ENCODE data around the gene GMPS.

The GMPS gene

GRCh38 chr3:155938409-155938808, 68.0 kb downstream of the GMPS start:
- H3K9me3 ChIP-seq (ENCODE audit: severe bottlenecking): no peaks in the 10 kb centered on the region
- H3K4me3 ChIP-seq (ENCODE audit: severe bottlenecking): no peak overlapping the region
- no peak overlapping the region for H3K27ac ChIP-seq (ENCODE audit: poor library complexity, severe bottlenecking)
- H3K4me1 ChIP-seq (ENCODE audit: insufficient read depth, poor library complexity, severe bottlenecking): no peaks in the 10 kb centered on the region
- DNase-seq (ENCODE audit: low spot score) (no peak), ATAC-seq (ENCODE audit: low read depth) (no peak)
- H3K36me3 ChIP-seq (ENCODE audit: low read depth): peaks cover 72% of the 10 kb centered on the region
- H3K27me3 ChIP-seq (ENCODE audit: insufficient read depth, poor library complexity, severe bottlenecking): no peaks in the 10 kb centered on the region
- no peak for TF ChIP-seq CTCF (IDR thresholded peaks at IDR 0.05; ENCODE audit: poor library complexity, severe bottlenecking)

- no peak overlapping the region for H3K27ac ChIP-seq (ENCODE audit: poor library complexity, severe bottlenecking)
- H3K4me3 ChIP-seq (ENCODE audit: severe bottlenecking): no peak overlapping the region
- ATAC-seq (ENCODE audit: low read depth) (no peak), DNase-seq (ENCODE audit: low spot score) (no peak)
- no peaks in the 10 kb centered on the region for H3K27me3 ChIP-seq (ENCODE audit: insufficient read depth, poor library complexity, severe bottlenecking)
- H3K4me1 ChIP-seq (ENCODE audit: insufficient read depth, poor library complexity, severe bottlenecking): no peaks in the 10 kb centered on the region
- no peaks in the 10 kb centered on the region for H3K9me3 ChIP-seq (ENCODE audit: severe bottlenecking)
- no peak for TF ChIP-seq CTCF (IDR thresholded peaks at IDR 0.05; ENCODE audit: poor library complexity, severe bottlenecking)
- peaks cover 49% of the 10 kb centered on the region for H3K36me3 ChIP-seq (ENCODE audit: low read depth)
These were observed 70.9 kb downstream of the GMPS start for GRCh38 chr3:155941354-155941753.

GRCh38 chr3:155944081-155944480, 73.6 kb downstream of the GMPS start:
- DNase-seq (ENCODE audit: low spot score) (no peak), ATAC-seq (ENCODE audit: low read depth) (no peak)
- no peaks in the 10 kb centered on the region for H3K9me3 ChIP-seq (ENCODE audit: severe bottlenecking)
- TF ChIP-seq CTCF (IDR thresholded peaks at IDR 0.05; ENCODE audit: poor library complexity, severe bottlenecking): no peak
- H3K36me3 ChIP-seq (ENCODE audit: low read depth): peaks cover 21% of the 10 kb centered on the region
- H3K27me3 ChIP-seq (ENCODE audit: insufficient read depth, poor library complexity, severe bottlenecking): no peaks in the 10 kb centered on the region
- H3K4me3 ChIP-seq (ENCODE audit: severe bottlenecking): no peak overlapping the region
- no peak overlapping the region for H3K27ac ChIP-seq (ENCODE audit: poor library complexity, severe bottlenecking)
- no peaks in the 10 kb centered on the region for H3K4me1 ChIP-seq (ENCODE audit: insufficient read depth, poor library complexity, severe bottlenecking)

GRCh38 chr3:155946178-155946577, 75.7 kb downstream of the GMPS start:
- Histone ChIP-seq H3K27ac (ENCODE audit: poor library complexity, severe bottlenecking) (no peak overlapping the region), H3K27me3 (ENCODE audit: insufficient read depth, poor library complexity, severe bottlenecking) (no peaks in the 10 kb centered on the region), H3K9me3 (ENCODE audit: severe bottlenecking) (no peaks in the 10 kb centered on the region), H3K4me1 (ENCODE audit: insufficient read depth, poor library complexity, severe bottlenecking) (no peaks in the 10 kb centered on the region), H3K4me3 (ENCODE audit: severe bottlenecking) (no peak overlapping the region), H3K36me3 (ENCODE audit: low read depth) (peaks cover 9% of the 10 kb centered on the region; the same call in 1 of the 2 replicates)
- ATAC-seq (ENCODE audit: low read depth) (peak; percentile 67), DNase-seq (ENCODE audit: low spot score) (no peak)
- no peak for TF ChIP-seq CTCF (IDR thresholded peaks at IDR 0.05; ENCODE audit: poor library complexity, severe bottlenecking)

GRCh38 chr3:155948476-155948875, 78.0 kb downstream of the GMPS start:
- ATAC-seq (ENCODE audit: low read depth) (no peak), DNase-seq (ENCODE audit: low spot score) (no peak)
- TF ChIP-seq CTCF (IDR thresholded peaks at IDR 0.05; ENCODE audit: poor library complexity, severe bottlenecking): no peak
- Histone ChIP-seq H3K4me3 (ENCODE audit: severe bottlenecking) (no peak overlapping the region), H3K9me3 (ENCODE audit: severe bottlenecking) (no peaks in the 10 kb centered on the region), H3K4me1 (ENCODE audit: insufficient read depth, poor library complexity, severe bottlenecking) (no peaks in the 10 kb centered on the region), H3K27me3 (ENCODE audit: insufficient read depth, poor library complexity, severe bottlenecking) (no peaks in the 10 kb centered on the region), H3K27ac (ENCODE audit: poor library complexity, severe bottlenecking) (no peak overlapping the region), H3K36me3 (ENCODE audit: low read depth) (peaks cover 6% of the 10 kb centered on the region; the same call in 1 of the 2 replicates)
